Neural progenitor cell (in vitro differentiated cells): ENCODE data around the gene MYOCOS. TPM values are rescaled to one million over a fixed set of nuclear protein-coding genes. Genes with fewer than 3 reads are reported as not detected.

Experiments
- DNase-seq: peaks from one replicate; pipeline ENCODE4 v3.0.0-alpha.2; 2016; ENCODE audit warnings: low spot score
- H2AFZ ChIP-seq: fragments of 200-600 bp; sonication (generic); replicated peaks from 2 replicates; pipeline ENCODE4 v1.6.1; 2016; ENCODE audit warnings: antibody characterized with exemption
- H3F3A ChIP-seq: fragments of 200-600 bp; sonication (generic); 2 replicates; pipeline ENCODE4 v1.6.1; 2016; ENCODE audit warnings: antibody characterized with exemption, low read depth
- H3K27ac ChIP-seq: fragments of 200-600 bp; sonication (generic); 2 replicates; pipeline ENCODE4 v1.5.1; 2016; ENCODE audit warnings: mild to moderate bottlenecking
- H3K27me3 ChIP-seq: fragments of 200-600 bp; sonication (generic); 2 replicates; pipeline ENCODE4 v1.6.1; 2016; ENCODE audit warnings: mild to moderate bottlenecking, moderate library complexity
- H3K36me3 ChIP-seq: fragments of 200-600 bp; sonication (generic); 2 replicates; pipeline ENCODE4 v1.5.1; 2016
- H3K4me1 ChIP-seq: fragments of 200-600 bp; sonication (generic); 2 replicates; pipeline ENCODE4 v1.6.1; 2016; ENCODE audit warnings: mixed run types
- H3K4me2 ChIP-seq: fragments of 200-600 bp; sonication (generic); 2 replicates; pipeline ENCODE4 v1.6.1; 2016
- H3K4me3 ChIP-seq: fragments of 200-600 bp; sonication (generic); 2 replicates; pipeline ENCODE4 v1.5.1; 2016
- H3K79me2 ChIP-seq: fragments of 200-600 bp; sonication (generic); 2 replicates; pipeline ENCODE4 v1.6.1; 2016; ENCODE audit warnings: low read depth
- H3K9ac ChIP-seq: fragments of 200-600 bp; sonication (generic); 2 replicates; pipeline ENCODE4 v1.6.1; 2016
- H3K9me3 ChIP-seq: fragments of 200-600 bp; sonication (generic); 2 replicates; pipeline ENCODE4 v1.5.1; 2016; ENCODE audit warnings: low read depth
- H4K20me1 ChIP-seq: fragments of 200-600 bp; sonication (generic); 2 replicates; pipeline ENCODE4 v1.6.1; 2016; ENCODE audit warnings: low read depth
- H3K27ac Mint-ChIP-seq: 3 replicates; pipeline ENCODE4 v1.8.0; 2021; ENCODE audit warnings: mixed read lengths
- H3K27me3 Mint-ChIP-seq: 2 replicates; pipeline ENCODE4 v1.8.0; 2022; ENCODE audit warnings: low read depth, mild to moderate bottlenecking, inconsistent platforms, moderate library complexity, mixed read lengths; ENCODE audit not compliant: insufficient read depth
- H3K36me3 Mint-ChIP-seq: 3 replicates; pipeline ENCODE4 v1.8.0; 2021; ENCODE audit warnings: mixed read lengths
- H3K4me1 Mint-ChIP-seq: 3 replicates; pipeline ENCODE4 v1.8.0; 2021; ENCODE audit warnings: mixed read lengths
- H3K4me3 Mint-ChIP-seq: 3 replicates; pipeline ENCODE4 v1.8.0; 2021; ENCODE audit warnings: mild to moderate bottlenecking, moderate library complexity, mixed read lengths
- H3K9me3 Mint-ChIP-seq: 3 replicates; pipeline ENCODE4 v1.8.0; 2020; ENCODE audit warnings: mixed read lengths
- CTCF ChIP-seq: fragments of 200-600 bp; sonication (generic); IDR thresholded peaks from 2 replicates; pipeline ENCODE4 v1.5.1; 2017; ENCODE audit warnings: antibody characterized with exemption, mild to moderate bottlenecking
- EZH2 ChIP-seq: fragments of 200-600 bp; sonication (generic); IDR thresholded peaks from 2 replicates; pipeline ENCODE4 v1.6.1; 2017; ENCODE audit warnings: antibody characterized with exemption, mild to moderate bottlenecking, moderate library complexity
- EZH2phosphoT487 ChIP-seq: fragments of 200-600 bp; sonication (generic); IDR thresholded peaks from 2 replicates; pipeline ENCODE4 v1.6.1; 2017; ENCODE audit warnings: antibody characterized with exemption
- total RNA-seq: library from RNA; depleted of rRNA; stranded (reverse); fragments of >200 nt; gene quantifications from 2 replicates; pipeline ENCODE4 v1.2.3, GENCODE V29; 2015; ENCODE audit warnings: low replicate concordance

The MYOCOS gene
- total RNA-seq, 1 donor from 2014 or later: not detected

DNA sequence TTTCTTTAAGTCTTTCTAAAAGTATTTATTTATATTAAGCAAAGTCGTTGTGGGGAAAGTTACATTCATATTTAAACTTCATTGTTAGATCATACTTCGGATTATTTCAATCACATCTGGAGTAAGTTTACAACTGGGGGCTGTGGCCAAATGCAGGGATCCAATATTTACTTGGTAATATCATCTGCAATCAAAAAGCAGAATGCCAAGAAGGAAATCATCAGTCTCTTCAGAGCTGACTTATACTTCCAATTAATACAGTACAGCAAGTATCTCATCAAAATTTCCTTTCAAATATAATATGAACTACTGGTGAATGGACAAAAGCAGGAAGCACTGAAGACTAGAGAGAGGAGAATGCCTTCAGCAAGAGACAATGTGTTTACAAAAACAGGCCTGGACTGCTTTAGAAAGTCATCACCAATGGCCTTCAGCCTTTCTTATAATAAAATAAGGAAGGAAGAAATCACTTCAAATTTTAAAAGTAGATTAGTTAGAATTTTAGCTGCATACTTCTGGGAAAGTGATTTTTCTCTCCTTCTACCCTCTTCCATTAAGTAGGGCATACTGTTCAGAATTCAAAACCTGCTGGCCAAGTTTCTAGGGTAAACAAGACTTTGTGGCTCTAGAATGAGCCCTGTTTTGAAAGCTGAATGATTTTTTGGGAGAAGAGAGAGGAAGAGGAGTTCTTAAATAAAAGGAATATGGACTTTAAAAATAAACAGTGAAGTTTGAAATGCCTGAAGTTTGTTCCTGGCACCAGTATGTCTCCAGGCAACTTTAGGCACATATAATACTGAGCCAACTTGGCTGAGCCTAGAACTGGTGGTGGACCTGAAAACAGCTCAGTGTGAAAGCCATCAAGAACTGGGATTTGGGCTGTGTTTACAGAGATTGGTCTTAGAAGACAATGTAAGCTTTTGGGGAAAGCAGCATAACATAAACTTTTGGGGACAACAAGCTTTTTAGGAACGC is 52.7 kb downstream of the MYOCOS start:
- no peaks in the 10 kb centered on the region for H3K9me3 ChIP-seq
- H3K79me2 ChIP-seq: no peaks in the 10 kb centered on the region

More for the DNA sequence above, 52.7 kb downstream of the MYOCOS start:
- Mint-ChIP-seq H3K4me3 (no peak overlapping the region), H3K4me1 (no peaks in the 10 kb centered on the region), H3K9me3 (no peaks in the 10 kb centered on the region), H3K27ac (no peak overlapping the region), H3K27me3 (no peaks in the 10 kb centered on the region), H3K36me3 (no peaks in the 10 kb centered on the region)
- H3K9ac ChIP-seq: no peak overlapping the region
- no peaks in the 10 kb centered on the region for H3K4me1 ChIP-seq
- H3K4me2 ChIP-seq: no peak overlapping the region
- H3K27ac ChIP-seq: no peak overlapping the region
- no peaks in the 10 kb centered on the region for H4K20me1 ChIP-seq
- H3K36me3 ChIP-seq: no peaks in the 10 kb centered on the region
- no peak overlapping the region for H3K4me3 ChIP-seq
- no peaks in the 10 kb centered on the region for H3F3A ChIP-seq
- H3K27me3 ChIP-seq: no peaks in the 10 kb centered on the region
- H2AFZ ChIP-seq: no peak overlapping the region
- DNase-seq: no peak
- TF ChIP-seq EZH2 (no peak), CTCF (no peak), EZH2phosphoT487 (no peak)

Other genes starting within 250 kb of the MYOCOS start
- gene PRRC2C, start 136.7 kb upstream of the MYOCOS start, total RNA-seq: 89.9 and 90.9 TPM in 2 replicates
- not detected in 2 replicates for gene MYOC, start 30.4 kb downstream of the MYOCOS start, total RNA-seq
- gene VAMP4, start 119.8 kb downstream of the MYOCOS start, total RNA-seq: 11.3 and 16.2 TPM in 2 replicates
- gene METTL13, start 159.4 kb downstream of the MYOCOS start, total RNA-seq: 19.5 and 26.3 TPM in 2 replicates
- 1.1 and 1.2 TPM in 2 replicates for gene DNM3, start 219.3 kb downstream of the MYOCOS start, total RNA-seq